Endothelial cell of umbilical vein (primary cell): Measurements from ENCODE around the gene ASGR1.

Source experiments
- CTCF ChIP-seq, 2 donors: IDR thresholded peaks; 1 replicate in 1 of 2; 2 replicates in 1 of 2; pipeline ENCODE4 v1.5.1; 2011; ENCODE audit warnings: low read length in 2 of 2, mild to moderate bottlenecking in 2 of 2, moderate library complexity in 2 of 2, control low read depth in 1 of 2, inconsistent platforms in 1 of 2, low read depth in 1 of 2; ENCODE audit not compliant: insufficient read depth in 1 of 2; ENCODE audit errors: extremely low read depth in 1 of 2
- EZH2 ChIP-seq: IDR thresholded peaks from 2 replicates; pipeline ENCODE4 v1.6.1; 2012; ENCODE audit warnings: borderline replicate concordance, low read depth, mild to moderate bottlenecking, moderate library complexity, low read length, inconsistent platforms; ENCODE audit not compliant: severe bottlenecking
- GATA2 ChIP-seq: IDR thresholded peaks from 2 replicates; pipeline ENCODE4 v1.7.0; 2011; ENCODE audit warnings: low read depth, mild to moderate bottlenecking, moderate library complexity, mixed read lengths, low read length; ENCODE audit not compliant: insufficient read length, insufficient read depth
- POLR2A ChIP-seq: IDR thresholded peaks from 2 replicates; pipeline ENCODE4 v1.6.1; 2012; ENCODE audit warnings: low read depth, mild to moderate bottlenecking, control low read depth, low read length

- TF ChIP-seq CTCF (IDR thresholded peaks at IDR 0.05; ENCODE audit: extremely low read depth in 1 of 2, insufficient read depth in 1 of 2, low read depth in 1 of 2, low read length in 2 of 2), result no peak
- no peak for TF ChIP-seq POLR2A
- no peak for TF ChIP-seq EZH2
- TF ChIP-seq GATA2, result no peak
These were observed 3.8 kb downstream of the ASGR1 start for GRCh38 chr17:7175330-7175733.
